Pancreas (tissue), 10 donors: ENCODE results near the gene ALOX5AP. TPM values are rescaled to one million over a fixed set of nuclear protein-coding genes. Genes with fewer than 3 reads are reported as not detected.
A peak's percentile ranks its signal among the peaks of the same experiment; 100 is the strongest.

Experiments used
- ATAC-seq, 4 donors: fragments of 200-7000 bp; cut with Tn5 transposase; one replicate each; pipeline versions ENCODE4 v1.8.0 to v1.9.1; 2020; ENCODE audit warnings: mild to moderate bottlenecking in 4 of 4, moderate library complexity in 4 of 4
- DNase-seq, 6 donors: peaks; one replicate each; pipeline ENCODE4 v3.0.0-alpha.2; 2020
- FAIRE-seq: peaks from 2 replicates; lab custom pipeline; 2012; peaks lifted over from hg19 to GRCh38; lab: Jason Lieb, UNC
- H3K27ac ChIP-seq, 4 donors: fragments of 200-600 bp; sonication (generic); 1 replicate in 3 of 4; 2 replicates in 1 of 4; pipeline versions ENCODE4 v1.5.0 to v1.8.0; 2020
- H3K27me3 ChIP-seq, 4 donors: fragments of 200-600 bp; one replicate each; pipeline ENCODE4 v1.8.0; 2021
- H3K36me3 ChIP-seq, 3 donors: fragments of 200-600 bp; sonication (generic) in 1 of 3; one replicate each; pipeline versions ENCODE4 v1.5.0 to v1.8.0; 2020 to 2021
- H3K4me1 ChIP-seq, 3 donors: fragments of 200-600 bp; one replicate each; pipeline ENCODE4 v1.8.0; 2021
- H3K4me3 ChIP-seq, 4 donors: fragments of 200-600 bp; sonication (generic) in 2 of 4; one replicate each; pipeline versions ENCODE4 v1.5.0 to v1.8.0; 2020 to 2021
- H3K9me3 ChIP-seq, 4 donors: fragments of 200-600 bp; one replicate each; pipeline ENCODE4 v1.8.0; 2021
- WGBS, 2 donors: extraction: QIAGEN DNeasy Blood & Tissue Kit; methylation state at CpG; one replicate each; pipeline ENCODE4 v1.1.7; 2013; 5-methylcytosine and 5-hydroxymethylcytosine counted together
- intact Hi-C, 3 donors: fragments of 100-400 bp; cut with DNase I; formaldehyde crosslinking; loops; one replicate each; pipeline versions ENCODE4 v1.11.1 to v1.14.2; 2022
- polyA plus RNA-seq, 2 donors: library from polyadenylated mRNA; stranded (reverse); fragments of 200-250 nt; gene quantifications; one replicate each; pipeline ENCODE4 v1.2.3, GENCODE V29; 2013
- total RNA-seq, 6 donors: library from RNA; stranded (reverse); fragmentation: NEBNext Ultra II Directional in 4 of 6; extraction: Animal tissue kit (Norgen Biotek cat#: 25700) in 4 of 6; gene quantifications; one replicate each; pipeline versions ENCODE4 v1.2.1 to v1.2.4, GENCODE V29; 2021 to 2023
- TF ChIP-seq, protein P1 (sequence below), 4 donors: fragments of 200-600 bp; sonication (generic) in 3 of 4; IDR thresholded peaks; one replicate each; pipeline versions ENCODE4 v1.5.0 to v1.8.0; 2021; ENCODE audit warnings: antibody characterized with exemption in 4 of 4
- donor health status: healthy with polysubstance abuse.
- donor health status: DM: no; HTN: no; CAD: no; lungs with moderate emphysema.
- donor health status: DM: no; HTN: no; CAD: no.
- donor health status: control.
- donor health status: control.
- donor health status: Bipolar disorder and iron deficiency.
- donor health status: DM: yes; HTN: yes; CAD: no.
- donor health status: DM: no; HTN: no; CAD: no.
- donor health status: DM: no; HTN: no; CAD: no.
- donor health status: DM: yes; HTN: yes; CAD: no.

Gene ALOX5AP
- total and polyA plus RNA-seq, 8 donors = 1.3 to 33.2 (median 3.6) TPM

DNA sequence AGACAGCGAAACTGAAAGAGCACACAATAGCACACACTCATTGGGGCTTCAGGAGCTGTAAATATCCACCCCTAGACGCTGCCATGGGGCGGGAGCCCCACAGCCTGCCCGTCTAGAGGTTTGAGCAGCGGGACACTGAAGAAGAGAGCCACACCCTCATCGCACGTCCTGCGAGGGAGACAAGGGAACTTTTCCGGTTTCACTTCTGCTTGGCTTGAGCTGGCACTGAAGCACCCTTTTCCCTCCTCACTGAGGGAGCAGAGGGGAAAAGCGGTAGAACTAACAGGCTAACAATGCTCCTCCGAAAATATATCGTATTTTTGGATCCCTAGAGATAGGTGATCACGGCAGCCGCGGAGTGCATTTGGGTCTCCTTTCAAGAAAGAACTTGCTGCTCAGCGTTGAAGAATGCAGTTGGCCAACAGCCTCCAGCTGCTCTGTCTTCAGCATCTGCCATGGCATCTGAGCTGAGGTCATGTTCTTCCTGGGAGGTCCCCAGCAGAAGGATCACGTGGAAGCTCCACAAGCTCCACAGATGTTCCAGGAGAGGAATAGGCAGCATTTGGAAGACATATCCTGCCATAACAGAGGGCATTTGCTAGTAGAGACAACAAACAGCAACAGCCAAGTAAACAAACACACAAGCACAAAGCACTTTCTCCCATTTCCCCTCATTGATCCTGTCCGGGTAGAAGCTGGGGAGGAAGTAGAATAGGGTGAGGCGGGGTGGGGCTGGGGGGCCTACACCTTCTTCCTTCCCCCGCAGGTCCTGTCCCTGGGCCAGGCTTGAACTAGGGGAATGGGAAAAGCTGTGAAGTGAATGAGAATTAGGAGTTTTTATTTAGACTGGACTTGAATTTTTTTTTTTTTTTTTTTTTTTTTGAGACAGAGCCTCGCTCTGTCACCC lies 44.8 kb upstream of the ALOX5AP start:
- TF ChIP-seq, protein P1, sequence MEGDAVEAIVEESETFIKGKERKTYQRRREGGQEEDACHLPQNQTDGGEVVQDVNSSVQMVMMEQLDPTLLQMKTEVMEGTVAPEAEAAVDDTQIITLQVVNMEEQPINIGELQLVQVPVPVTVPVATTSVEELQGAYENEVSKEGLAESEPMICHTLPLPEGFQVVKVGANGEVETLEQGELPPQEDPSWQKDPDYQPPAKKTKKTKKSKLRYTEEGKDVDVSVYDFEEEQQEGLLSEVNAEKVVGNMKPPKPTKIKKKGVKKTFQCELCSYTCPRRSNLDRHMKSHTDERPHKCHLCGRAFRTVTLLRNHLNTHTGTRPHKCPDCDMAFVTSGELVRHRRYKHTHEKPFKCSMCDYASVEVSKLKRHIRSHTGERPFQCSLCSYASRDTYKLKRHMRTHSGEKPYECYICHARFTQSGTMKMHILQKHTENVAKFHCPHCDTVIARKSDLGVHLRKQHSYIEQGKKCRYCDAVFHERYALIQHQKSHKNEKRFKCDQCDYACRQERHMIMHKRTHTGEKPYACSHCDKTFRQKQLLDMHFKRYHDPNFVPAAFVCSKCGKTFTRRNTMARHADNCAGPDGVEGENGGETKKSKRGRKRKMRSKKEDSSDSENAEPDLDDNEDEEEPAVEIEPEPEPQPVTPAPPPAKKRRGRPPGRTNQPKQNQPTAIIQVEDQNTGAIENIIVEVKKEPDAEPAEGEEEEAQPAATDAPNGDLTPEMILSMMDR (IDR thresholded peaks at IDR 0.05) = no peak
- H3K4me1 ChIP-seq = no peaks in the 10 kb centered on the region
- intact Hi-C loops = no loop called here
- H3K27ac ChIP-seq = peak overlapping the region in 2 of 4 donors; percentile 17 to 30
- no peak for DNase-seq
- no peaks in the 10 kb centered on the region for H3K9me3 ChIP-seq
- no peak for FAIRE-seq
- H3K4me3 ChIP-seq = peak overlapping the region in 1 of 4 donors; percentile 25
- WGBS, 2 donors = 61 to 66% methylated on average over 20 to 21 of the region's 21 CpGs
- no peaks in the 10 kb centered on the region for H3K27me3 ChIP-seq
- no peaks in the 10 kb centered on the region for H3K36me3 ChIP-seq
- ATAC-seq = peak in 3 of 4 donors; percentile 72 to 86 (median 78)

DNA sequence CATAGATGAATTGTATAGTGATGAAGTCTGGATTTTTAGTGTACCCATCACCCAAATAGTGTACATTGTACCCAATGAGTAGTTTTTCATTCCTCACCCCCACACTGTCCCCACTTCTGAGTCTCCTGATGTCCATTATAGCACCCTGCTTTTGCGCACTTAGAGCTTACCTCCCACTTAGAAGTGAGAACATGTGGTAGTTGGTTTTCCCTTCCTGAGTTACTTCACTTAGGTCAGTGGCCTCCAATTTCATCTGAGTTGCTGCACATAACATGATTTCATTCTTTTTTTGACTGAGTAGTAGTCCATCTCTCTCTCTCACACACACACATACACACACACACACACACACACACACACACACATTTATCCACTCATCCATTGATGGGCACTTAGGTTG lies 43.2 kb upstream of the ALOX5AP start:
- TF ChIP-seq, protein P1 (IDR thresholded peaks at IDR 0.05) = no peak

DNA sequence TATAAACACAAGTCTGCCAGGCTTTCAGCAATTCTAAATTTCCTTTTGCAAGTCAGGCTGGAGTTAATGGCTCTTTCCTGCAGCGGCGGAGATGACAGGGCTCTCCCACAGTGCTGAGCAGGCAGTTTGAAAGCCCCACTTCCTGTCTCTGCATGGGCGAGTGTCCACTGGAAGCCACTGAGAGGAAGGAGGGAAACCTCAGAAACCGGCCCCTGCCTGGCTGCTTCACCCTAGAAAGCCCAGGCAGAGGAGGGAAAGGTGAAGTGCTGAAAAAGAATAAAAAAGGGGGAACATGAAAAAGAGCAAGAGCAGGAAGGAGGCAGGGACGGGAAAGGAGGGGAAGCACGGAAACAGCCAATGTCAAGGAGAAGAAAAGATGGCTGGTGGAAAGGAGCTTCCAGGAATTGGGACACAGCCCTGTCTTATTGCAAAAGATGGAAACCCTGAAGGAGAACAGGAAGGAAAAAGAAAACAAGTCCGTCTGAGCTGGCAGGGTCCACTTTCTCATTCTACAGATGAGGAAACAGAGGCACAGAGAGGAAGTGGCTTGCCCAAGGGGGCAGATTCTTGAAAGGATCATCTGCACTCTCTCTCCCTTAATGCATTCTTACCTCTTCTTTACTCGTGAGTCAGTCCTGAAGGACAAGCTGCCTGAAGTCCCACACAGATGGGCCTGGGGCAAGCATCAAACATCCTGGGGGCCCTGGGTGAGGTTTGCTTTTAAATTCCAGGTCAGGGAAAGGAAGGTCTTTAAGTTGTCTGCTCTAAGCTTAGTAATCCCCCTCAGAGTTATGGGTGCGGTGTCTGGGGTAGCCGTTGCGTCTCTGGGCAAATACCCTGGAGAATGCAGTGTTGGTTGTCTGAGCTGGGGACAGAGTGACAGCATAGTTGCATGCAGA lies 38.8 kb upstream of the ALOX5AP start:
- Histone ChIP-seq H3K4me3 (no peak overlapping the region), H3K27ac (no peak overlapping the region), H3K9me3 (no peaks in the 10 kb centered on the region), H3K36me3 (no peaks in the 10 kb centered on the region), H3K4me1 (no peaks in the 10 kb centered on the region), H3K27me3 (no peaks in the 10 kb centered on the region)
- no peak for FAIRE-seq
- peak in 3 of 4 donors; percentile 64 to 87 (median 85) for ATAC-seq
- TF ChIP-seq, protein P1 (IDR thresholded peaks at IDR 0.05) = no peak
- 47 to 50% methylated on average over 11 of the region's 11 CpGs for WGBS, 2 donors
- peak in 1 of 6 donors; percentile 54 for DNase-seq
- intact Hi-C loops = no loop called here

More for the DNA sequence above, 43.2 kb upstream of the ALOX5AP start:
- FAIRE-seq (no peak), ATAC-seq (no peak), DNase-seq (no peak)
- intact Hi-C loops = no loop called here
- Histone ChIP-seq H3K4me1 (no peaks in the 10 kb centered on the region), H3K27me3 (no peaks in the 10 kb centered on the region), H3K27ac (no peak overlapping the region), H3K36me3 (no peaks in the 10 kb centered on the region), H3K9me3 (no peaks in the 10 kb centered on the region), H3K4me3 (no peak overlapping the region)
- 93 to 97% methylated on average over 1 of the region's 1 CpG for WGBS, 2 donors

DNA sequence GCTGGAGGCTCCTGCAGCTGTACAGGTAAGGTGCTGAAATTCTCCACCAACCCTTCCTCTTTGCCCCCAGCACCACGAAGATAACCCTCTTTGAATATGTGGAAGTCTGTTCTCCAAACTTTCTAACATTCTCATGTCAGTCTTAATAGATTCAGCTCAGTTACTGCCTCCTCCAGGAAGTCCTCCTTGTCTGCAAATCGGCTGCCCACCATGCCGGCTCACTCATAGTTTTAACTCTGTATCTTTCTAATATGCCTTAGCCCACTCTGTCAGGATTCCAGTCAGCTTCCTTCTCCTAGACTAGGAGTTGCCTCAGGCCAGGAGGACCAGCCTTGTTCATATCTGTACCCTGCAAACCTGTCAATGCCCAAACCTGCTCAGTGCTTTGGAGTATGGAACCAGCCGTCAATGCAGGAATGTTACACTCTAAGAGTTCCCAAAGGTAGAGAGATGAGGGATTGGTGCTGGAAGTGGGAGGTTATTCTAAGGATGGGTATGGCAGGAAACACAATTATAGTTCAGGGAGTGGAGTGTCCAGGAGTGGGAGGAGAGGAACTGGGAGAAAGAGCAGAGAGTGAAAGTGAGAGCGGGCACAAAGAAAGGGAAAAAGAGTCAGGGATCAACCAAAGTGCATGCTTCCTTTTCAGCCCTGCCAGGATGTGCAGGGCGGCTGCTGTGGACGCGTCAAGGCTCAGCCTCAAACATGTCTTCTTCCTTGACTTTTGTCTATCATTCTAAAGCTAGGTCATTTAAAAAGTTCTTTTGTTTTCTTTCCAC lies 38.0 kb upstream of the ALOX5AP start:
- H3K27ac ChIP-seq = no peak overlapping the region
- ATAC-seq (peak in 3 of 4 donors; percentile 12 to 48 (median 37)), DNase-seq (no peak), FAIRE-seq (no peak)
- no peaks in the 10 kb centered on the region for H3K4me1 ChIP-seq
- 66 to 72% methylated on average over 8 of the region's 8 CpGs for WGBS, 2 donors
- H3K4me3 ChIP-seq = no peak overlapping the region
- no peaks in the 10 kb centered on the region for H3K27me3 ChIP-seq
- H3K36me3 ChIP-seq = no peaks in the 10 kb centered on the region
- H3K9me3 ChIP-seq = no peaks in the 10 kb centered on the region
- TF ChIP-seq, protein P1 (IDR thresholded peaks at IDR 0.05) = no peak
- intact Hi-C loops = no loop called here
